GM23248 (cell line): ENCODE data around the gene PAX7. TPM values are rescaled to one million over a fixed set of nuclear protein-coding genes. Genes with fewer than 3 reads are reported as not detected.

Experiments
- DNase-seq: peaks from one replicate; pipeline ENCODE4 v3.0.0-alpha.2; 2015
- H2AFZ ChIP-seq: fragments of 200-600 bp; sonication (generic); 2 replicates; pipeline ENCODE4 v1.6.1; 2016; ENCODE audit warnings: antibody characterized with exemption
- H3F3A ChIP-seq: fragments of 200-600 bp; sonication (generic); 2 replicates; pipeline ENCODE4 v1.6.1; 2016; ENCODE audit warnings: mild to moderate bottlenecking, antibody characterized with exemption, mixed run types; ENCODE audit not compliant: insufficient read depth
- H3K27ac ChIP-seq: fragments of 200-600 bp; sonication (generic); 2 replicates; pipeline ENCODE4 v1.5.1; 2016; ENCODE audit warnings: mild to moderate bottlenecking
- H3K27me3 ChIP-seq: fragments of 200-600 bp; sonication (generic); replicated peaks from 2 replicates; pipeline ENCODE4 v1.6.1; 2016; ENCODE audit warnings: mild to moderate bottlenecking; ENCODE audit not compliant: insufficient read depth
- H3K36me3 ChIP-seq: fragments of 200-600 bp; sonication (generic); 2 replicates; pipeline ENCODE4 v1.6.1; 2016; ENCODE audit warnings: low read depth, mild to moderate bottlenecking
- H3K4me1 ChIP-seq: fragments of 200-600 bp; sonication (generic); 2 replicates; pipeline ENCODE4 v1.6.1; 2016; ENCODE audit warnings: mild to moderate bottlenecking; ENCODE audit not compliant: insufficient read depth
- H3K4me2 ChIP-seq: fragments of 200-600 bp; sonication (generic); one replicate; pipeline ENCODE4 v1.6.1; 2016; ENCODE audit warnings: mild to moderate bottlenecking; ENCODE audit not compliant: unreplicated experiment
- H3K4me3 ChIP-seq: fragments of 200-600 bp; sonication (generic); 2 replicates; pipeline ENCODE4 v1.5.1; 2016; ENCODE audit warnings: mild to moderate bottlenecking
- H3K79me2 ChIP-seq: fragments of 200-600 bp; sonication (generic); 2 replicates; pipeline ENCODE4 v1.6.1; 2016; ENCODE audit warnings: mild to moderate bottlenecking; ENCODE audit not compliant: insufficient read depth
- H3K9ac ChIP-seq: fragments of 200-600 bp; sonication (generic); 2 replicates; pipeline ENCODE4 v1.6.1; 2016; ENCODE audit warnings: mild to moderate bottlenecking
- H3K9me2 ChIP-seq: fragments of 200-600 bp; sonication (generic); 2 replicates; pipeline ENCODE4 v1.6.1; 2016; ENCODE audit warnings: mixed run types, mild to moderate bottlenecking, moderate library complexity; ENCODE audit not compliant: insufficient read depth
- H3K9me3 ChIP-seq: fragments of 200-600 bp; sonication (generic); one replicate; pipeline ENCODE4 v1.6.1; 2017; ENCODE audit warnings: low read depth
- H4K20me1 ChIP-seq: fragments of 200-600 bp; sonication (generic); 2 replicates; pipeline ENCODE4 v1.6.0; 2016; ENCODE audit not compliant: insufficient read depth
- EZH2 ChIP-seq: fragments of 200-600 bp; sonication (generic); IDR thresholded peaks from 2 replicates; pipeline ENCODE4 v1.6.1; 2018; ENCODE audit warnings: antibody characterized with exemption, mild to moderate bottlenecking; ENCODE audit not compliant: insufficient read depth, poor library complexity, severe bottlenecking
- EZH2phosphoT487 ChIP-seq: fragments of 200-600 bp; sonication (generic); IDR thresholded peaks from 2 replicates; pipeline ENCODE4 v1.6.1; 2018; ENCODE audit warnings: antibody characterized with exemption, moderate library complexity, mild to moderate bottlenecking, low read depth; ENCODE audit not compliant: insufficient read depth
- WGBS, 2 experiments: methylation state at CpG; one replicate each; pipeline ENCODE4 v1.1.6; 2015 to 2017; ENCODE audit warnings: low lambda C conversion rate in 2 of 2, low coverage in 1 of 2; ENCODE audit errors: missing lambda C conversion rate in 2 of 2; 5-methylcytosine and 5-hydroxymethylcytosine counted together
- in situ Hi-C: fragments of 300-500 bp; cut with MboI; formaldehyde crosslinking; loops from 2 replicates; pipeline ENCODE4 v1.15.0; 2020
- polyA plus RNA-seq: library from polyadenylated mRNA; unstranded; fragments of >200 nt; fragmentation: Nextera tagmentation; extraction: Ambion mirVana; gene quantifications from 2 replicates; pipeline ENCODE4 v1.2.1, GENCODE V29; 2016
- total RNA-seq: library from RNA; depleted of rRNA; stranded (reverse); fragments of >200 nt; shearing (Covaris generic); gene quantifications from 2 replicates; pipeline ENCODE4 v1.2.3, GENCODE V29; 2014

Gene PAX7
- total and polyA plus RNA-seq, 2 experiments from 2014 or later, result not detected

DNA sequence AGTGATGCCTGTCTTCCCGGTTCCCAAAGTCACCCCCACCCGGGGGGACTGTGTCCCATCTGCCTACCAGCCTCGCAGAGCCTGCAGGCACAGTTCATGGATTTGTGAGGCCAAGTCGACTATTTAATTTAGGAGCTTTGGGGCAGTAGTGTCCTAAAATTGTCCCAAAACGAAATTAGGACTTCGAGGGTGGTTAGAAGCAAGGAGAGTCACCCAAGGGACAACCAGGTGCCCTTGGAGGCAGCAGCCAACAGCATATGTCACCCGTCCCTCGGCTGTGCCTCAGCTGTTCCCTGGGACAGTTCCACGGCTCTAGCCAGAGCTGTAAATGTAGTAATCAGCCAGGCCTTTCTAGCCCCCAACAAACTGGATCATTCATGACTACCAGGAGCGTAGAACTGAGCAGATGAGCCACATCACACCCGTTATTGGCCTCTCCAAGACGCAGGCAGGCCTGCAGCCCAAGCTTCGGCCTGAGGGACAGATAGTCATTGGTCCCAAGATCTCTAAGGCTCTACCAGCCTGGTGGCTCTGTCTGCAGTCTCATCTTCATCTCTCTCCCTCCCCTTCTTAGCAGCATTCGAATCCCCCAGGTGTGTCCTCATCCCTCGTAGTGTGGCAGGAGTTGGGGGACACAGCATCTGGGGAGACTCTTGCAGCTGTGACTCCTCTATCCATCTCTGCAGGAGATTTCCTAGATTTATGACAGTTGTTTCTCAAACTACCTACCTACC is 2.9 kb downstream of the PAX7 start:
- no peak for TF ChIP-seq EZH2phosphoT487
- TF ChIP-seq EZH2, result no peak
- Histone ChIP-seq H4K20me1 (no peaks in the 10 kb centered on the region), H3K79me2 (no peaks in the 10 kb centered on the region), H3K4me2 (no peak overlapping the region), H3K4me1 (no peaks in the 10 kb centered on the region), H3K4me3 (no peak overlapping the region), H3K9ac (no peak overlapping the region), H3K27ac (no peak overlapping the region), H3K36me3 (no peaks in the 10 kb centered on the region), H3K27me3 (peaks cover 88% of the 10 kb centered on the region), H3F3A (no peaks in the 10 kb centered on the region), H3K9me3 (no peaks in the 10 kb centered on the region), H2AFZ (no peak overlapping the region), H3K9me2 (no peaks in the 10 kb centered on the region)
- WGBS, 2 experiments, result 3 to 4% methylated on average over 15 of the region's 15 CpGs
- in situ Hi-C loops, result no loop called here
- DNase-seq, result no peak

DNA sequence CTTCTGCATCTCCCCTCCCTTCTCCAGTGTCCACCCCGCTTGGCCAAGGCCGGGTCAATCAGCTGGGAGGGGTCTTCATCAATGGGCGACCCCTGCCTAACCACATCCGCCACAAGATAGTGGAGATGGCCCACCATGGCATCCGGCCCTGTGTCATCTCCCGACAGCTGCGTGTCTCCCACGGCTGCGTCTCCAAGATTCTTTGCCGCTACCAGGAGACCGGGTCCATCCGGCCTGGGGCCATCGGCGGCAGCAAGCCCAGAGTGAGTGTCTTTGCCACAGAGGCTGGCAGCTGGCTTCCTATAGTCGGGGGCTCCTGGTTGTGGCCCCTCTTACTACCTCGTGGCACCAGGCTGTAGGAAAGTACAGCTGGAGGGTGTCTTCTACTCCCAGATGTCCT is 3.6 kb downstream of the PAX7 start:
- in situ Hi-C loops, result no loop called here
- no peak for DNase-seq
- Histone ChIP-seq H3K9me2 (no peaks in the 10 kb centered on the region), H3K4me3 (no peak overlapping the region), H3K4me2 (no peak overlapping the region), H3K79me2 (no peaks in the 10 kb centered on the region), H3K36me3 (no peaks in the 10 kb centered on the region), H3K9ac (no peak overlapping the region), H3K4me1 (no peaks in the 10 kb centered on the region), H3K27ac (no peak overlapping the region), H2AFZ (no peak overlapping the region), H3K27me3 (peaks cover 89% of the 10 kb centered on the region), H3K9me3 (no peaks in the 10 kb centered on the region), H4K20me1 (no peaks in the 10 kb centered on the region), H3F3A (no peaks in the 10 kb centered on the region)
- no peak for TF ChIP-seq EZH2
- no peak for TF ChIP-seq EZH2phosphoT487
- WGBS, 2 experiments, result 4 to 5% methylated on average over 15 to 16 of the region's 16 CpGs

DNA sequence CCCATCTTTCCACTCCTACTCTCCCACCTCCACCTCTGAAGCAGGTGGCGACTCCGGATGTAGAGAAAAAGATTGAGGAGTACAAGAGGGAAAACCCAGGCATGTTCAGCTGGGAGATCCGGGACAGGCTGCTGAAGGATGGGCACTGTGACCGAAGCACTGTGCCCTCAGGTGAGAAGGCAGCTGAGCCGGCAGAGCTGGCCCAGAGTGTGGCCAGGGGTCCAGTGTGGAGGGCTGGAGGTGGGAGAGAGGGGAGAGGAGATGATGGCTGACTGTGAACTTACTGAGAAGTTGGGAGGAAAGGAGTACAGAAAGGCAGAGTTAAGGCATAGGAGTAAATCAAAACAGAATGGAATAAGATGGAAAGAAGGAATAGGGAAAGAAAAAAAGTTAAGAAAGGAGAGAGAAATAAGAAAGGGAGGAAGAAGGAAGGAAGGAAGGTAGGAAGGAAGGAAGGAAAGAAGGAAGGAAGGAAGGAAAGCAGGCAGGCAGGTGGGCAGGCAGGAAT is 4.5 kb downstream of the PAX7 start:
- Histone ChIP-seq H3K27ac (no peak overlapping the region), H3K4me2 (no peak overlapping the region), H3K79me2 (no peaks in the 10 kb centered on the region), H3K27me3 (peaks cover 89% of the 10 kb centered on the region), H3K9ac (no peak overlapping the region), H3F3A (no peaks in the 10 kb centered on the region), H3K4me1 (no peaks in the 10 kb centered on the region), H4K20me1 (no peaks in the 10 kb centered on the region), H3K9me3 (no peaks in the 10 kb centered on the region), H3K36me3 (no peaks in the 10 kb centered on the region), H2AFZ (no peak overlapping the region), H3K4me3 (no peak overlapping the region), H3K9me2 (no peaks in the 10 kb centered on the region)
- in situ Hi-C loops, result no loop called here
- 2% methylated on average over 5 of the region's 5 CpGs for WGBS, 2 experiments
- TF ChIP-seq EZH2 (no peak), EZH2phosphoT487 (no peak)
- no peak for DNase-seq

DNA sequence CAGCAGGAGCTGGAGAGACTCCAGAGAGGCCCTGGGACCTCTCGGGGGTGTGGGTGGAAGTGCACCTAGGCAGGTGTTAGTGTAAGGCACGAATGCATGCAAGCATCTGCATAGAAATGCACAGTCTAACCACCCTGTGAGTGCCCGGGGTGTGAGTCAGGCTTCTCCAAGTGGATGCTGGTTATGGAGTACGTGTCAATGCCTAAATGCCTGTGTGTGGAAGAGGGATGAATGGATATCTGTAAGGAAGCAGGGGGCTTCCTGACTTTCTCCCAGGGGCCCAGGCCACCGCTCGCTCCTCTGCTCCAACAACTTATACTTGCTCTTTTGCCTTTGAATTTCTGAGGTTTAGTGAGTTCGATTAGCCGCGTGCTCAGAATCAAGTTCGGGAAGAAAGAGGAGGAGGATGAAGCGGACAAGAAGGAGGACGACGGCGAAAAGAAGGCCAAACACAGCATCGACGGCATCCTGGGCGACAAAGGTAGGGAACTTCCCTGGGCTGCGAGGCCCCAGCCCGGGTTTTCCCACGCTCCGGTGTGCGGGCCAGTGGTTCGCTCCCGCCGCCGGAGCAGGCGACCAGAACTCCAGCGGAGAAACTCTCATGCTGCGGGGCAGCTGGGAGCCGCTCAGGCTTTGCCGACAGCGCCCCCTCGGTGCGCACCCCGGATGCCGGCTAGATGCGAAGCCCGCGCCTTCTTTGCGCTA is 5.4 kb downstream of the PAX7 start:
- Histone ChIP-seq H3K9me3 (no peaks in the 10 kb centered on the region), H3K27ac (no peak overlapping the region), H3K4me1 (no peaks in the 10 kb centered on the region), H3K9me2 (no peaks in the 10 kb centered on the region), H2AFZ (no peak overlapping the region), H4K20me1 (no peaks in the 10 kb centered on the region), H3K79me2 (no peaks in the 10 kb centered on the region), H3K4me3 (no peak overlapping the region), H3K27me3 (peaks cover 88% of the 10 kb centered on the region), H3K36me3 (no peaks in the 10 kb centered on the region), H3F3A (no peaks in the 10 kb centered on the region), H3K9ac (no peak overlapping the region), H3K4me2 (no peak overlapping the region)
- peak; percentile 68; the same call in 1 of the 2 replicates for TF ChIP-seq EZH2phosphoT487
- no peak for TF ChIP-seq EZH2
- DNase-seq, result peak; percentile 44
- WGBS, 2 experiments, result 1 to 2% methylated on average over 29 to 40 of the region's 40 CpGs
- in situ Hi-C loops, result no loop called here
